Neural cell (in vitro differentiated cells): ENCODE results near the gene MRM1.

ENCODE experiments used
- TAF1 ChIP-seq: IDR thresholded peaks from 2 replicates; pipeline ENCODE4 v1.6.1; 2012; ENCODE audit warnings: low read depth
- TF ChIP-seq, protein P1 (sequence below): fragments of 450-650 bp; IDR thresholded peaks from 2 replicates; pipeline ENCODE4 v1.5.1; 2014; ENCODE audit warnings: antibody characterized with exemption, mild to moderate bottlenecking, moderate library complexity; ENCODE audit not compliant: poor library complexity, severe bottlenecking
- TF ChIP-seq, protein P2 (sequence below): IDR thresholded peaks from 2 replicates; pipeline ENCODE4 v1.6.1; 2012; ENCODE audit warnings: borderline replicate concordance

DNA sequence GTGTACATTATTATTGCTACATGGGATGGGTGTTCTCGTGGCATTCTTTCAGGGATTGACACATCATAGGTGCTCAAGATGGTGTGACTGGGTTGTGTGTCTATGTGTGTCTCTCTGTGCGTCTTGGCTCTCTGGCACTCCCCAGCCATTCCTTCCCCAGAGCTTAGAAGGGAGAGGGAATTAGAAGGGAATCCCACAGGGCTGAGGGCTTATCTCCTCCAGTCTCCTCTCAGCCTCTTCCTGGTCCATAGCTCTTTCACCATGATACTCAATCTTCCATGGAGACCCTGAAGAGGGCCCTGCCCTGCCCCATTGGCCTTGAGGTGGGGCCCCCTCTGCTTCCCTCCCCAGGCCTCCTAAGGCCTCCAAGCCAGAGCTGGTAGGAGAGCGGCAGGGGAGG is 52.0 kb downstream of the MRM1 start:
- TF ChIP-seq TAF1, result no peak
- TF ChIP-seq, protein P1, sequence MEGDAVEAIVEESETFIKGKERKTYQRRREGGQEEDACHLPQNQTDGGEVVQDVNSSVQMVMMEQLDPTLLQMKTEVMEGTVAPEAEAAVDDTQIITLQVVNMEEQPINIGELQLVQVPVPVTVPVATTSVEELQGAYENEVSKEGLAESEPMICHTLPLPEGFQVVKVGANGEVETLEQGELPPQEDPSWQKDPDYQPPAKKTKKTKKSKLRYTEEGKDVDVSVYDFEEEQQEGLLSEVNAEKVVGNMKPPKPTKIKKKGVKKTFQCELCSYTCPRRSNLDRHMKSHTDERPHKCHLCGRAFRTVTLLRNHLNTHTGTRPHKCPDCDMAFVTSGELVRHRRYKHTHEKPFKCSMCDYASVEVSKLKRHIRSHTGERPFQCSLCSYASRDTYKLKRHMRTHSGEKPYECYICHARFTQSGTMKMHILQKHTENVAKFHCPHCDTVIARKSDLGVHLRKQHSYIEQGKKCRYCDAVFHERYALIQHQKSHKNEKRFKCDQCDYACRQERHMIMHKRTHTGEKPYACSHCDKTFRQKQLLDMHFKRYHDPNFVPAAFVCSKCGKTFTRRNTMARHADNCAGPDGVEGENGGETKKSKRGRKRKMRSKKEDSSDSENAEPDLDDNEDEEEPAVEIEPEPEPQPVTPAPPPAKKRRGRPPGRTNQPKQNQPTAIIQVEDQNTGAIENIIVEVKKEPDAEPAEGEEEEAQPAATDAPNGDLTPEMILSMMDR, result no peak
- TF ChIP-seq, protein P2, sequence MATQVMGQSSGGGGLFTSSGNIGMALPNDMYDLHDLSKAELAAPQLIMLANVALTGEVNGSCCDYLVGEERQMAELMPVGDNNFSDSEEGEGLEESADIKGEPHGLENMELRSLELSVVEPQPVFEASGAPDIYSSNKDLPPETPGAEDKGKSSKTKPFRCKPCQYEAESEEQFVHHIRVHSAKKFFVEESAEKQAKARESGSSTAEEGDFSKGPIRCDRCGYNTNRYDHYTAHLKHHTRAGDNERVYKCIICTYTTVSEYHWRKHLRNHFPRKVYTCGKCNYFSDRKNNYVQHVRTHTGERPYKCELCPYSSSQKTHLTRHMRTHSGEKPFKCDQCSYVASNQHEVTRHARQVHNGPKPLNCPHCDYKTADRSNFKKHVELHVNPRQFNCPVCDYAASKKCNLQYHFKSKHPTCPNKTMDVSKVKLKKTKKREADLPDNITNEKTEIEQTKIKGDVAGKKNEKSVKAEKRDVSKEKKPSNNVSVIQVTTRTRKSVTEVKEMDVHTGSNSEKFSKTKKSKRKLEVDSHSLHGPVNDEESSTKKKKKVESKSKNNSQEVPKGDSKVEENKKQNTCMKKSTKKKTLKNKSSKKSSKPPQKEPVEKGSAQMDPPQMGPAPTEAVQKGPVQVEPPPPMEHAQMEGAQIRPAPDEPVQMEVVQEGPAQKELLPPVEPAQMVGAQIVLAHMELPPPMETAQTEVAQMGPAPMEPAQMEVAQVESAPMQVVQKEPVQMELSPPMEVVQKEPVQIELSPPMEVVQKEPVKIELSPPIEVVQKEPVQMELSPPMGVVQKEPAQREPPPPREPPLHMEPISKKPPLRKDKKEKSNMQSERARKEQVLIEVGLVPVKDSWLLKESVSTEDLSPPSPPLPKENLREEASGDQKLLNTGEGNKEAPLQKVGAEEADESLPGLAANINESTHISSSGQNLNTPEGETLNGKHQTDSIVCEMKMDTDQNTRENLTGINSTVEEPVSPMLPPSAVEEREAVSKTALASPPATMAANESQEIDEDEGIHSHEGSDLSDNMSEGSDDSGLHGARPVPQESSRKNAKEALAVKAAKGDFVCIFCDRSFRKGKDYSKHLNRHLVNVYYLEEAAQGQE, result no peak
